LNCaP clone FGC (cell line): Measurements from ENCODE around the gene ETV6.

ENCODE experiments used
- DNase-seq: peaks from one replicate; pipeline ENCODE4 v3.0.0-alpha.2; 2011; ENCODE audit warnings: low read depth
- H3K4me3 ChIP-seq: 2 replicates; pipeline ENCODE4 v1.5.1; 2011; ENCODE audit warnings: mild to moderate bottlenecking, low read depth, low read length, control low read depth
- TF ChIP-seq, protein P1 (sequence below): IDR thresholded peaks from 2 replicates; pipeline ENCODE4 v1.5.1; 2012; ENCODE audit warnings: mild to moderate bottlenecking; ENCODE audit not compliant: control insufficient read depth, insufficient read depth; ENCODE audit errors: extremely low read depth

Gene ETV6

DNA sequence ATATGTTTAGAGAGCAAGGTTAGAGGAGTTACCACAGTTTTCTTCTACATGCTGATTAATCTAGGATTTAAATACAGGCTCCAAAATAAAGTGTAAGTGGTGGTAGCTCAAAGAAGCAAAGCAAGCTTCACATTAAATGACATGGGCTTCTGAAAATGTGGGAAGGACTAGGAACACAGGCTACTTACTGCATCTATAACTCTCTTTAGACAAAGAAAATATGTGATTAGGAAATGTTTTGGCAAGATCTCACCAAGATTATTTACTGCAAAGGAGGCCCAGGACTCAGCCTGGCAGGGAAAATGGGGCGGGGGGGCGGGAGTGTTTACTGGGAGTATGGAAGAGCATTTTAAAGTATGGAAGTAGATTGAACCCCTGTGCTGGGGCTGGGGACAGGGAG is 39.4 kb downstream of the ETV6 start:
- DNase-seq: no peak
- H3K4me3 ChIP-seq: no peak overlapping the region
- TF ChIP-seq, protein P1, sequence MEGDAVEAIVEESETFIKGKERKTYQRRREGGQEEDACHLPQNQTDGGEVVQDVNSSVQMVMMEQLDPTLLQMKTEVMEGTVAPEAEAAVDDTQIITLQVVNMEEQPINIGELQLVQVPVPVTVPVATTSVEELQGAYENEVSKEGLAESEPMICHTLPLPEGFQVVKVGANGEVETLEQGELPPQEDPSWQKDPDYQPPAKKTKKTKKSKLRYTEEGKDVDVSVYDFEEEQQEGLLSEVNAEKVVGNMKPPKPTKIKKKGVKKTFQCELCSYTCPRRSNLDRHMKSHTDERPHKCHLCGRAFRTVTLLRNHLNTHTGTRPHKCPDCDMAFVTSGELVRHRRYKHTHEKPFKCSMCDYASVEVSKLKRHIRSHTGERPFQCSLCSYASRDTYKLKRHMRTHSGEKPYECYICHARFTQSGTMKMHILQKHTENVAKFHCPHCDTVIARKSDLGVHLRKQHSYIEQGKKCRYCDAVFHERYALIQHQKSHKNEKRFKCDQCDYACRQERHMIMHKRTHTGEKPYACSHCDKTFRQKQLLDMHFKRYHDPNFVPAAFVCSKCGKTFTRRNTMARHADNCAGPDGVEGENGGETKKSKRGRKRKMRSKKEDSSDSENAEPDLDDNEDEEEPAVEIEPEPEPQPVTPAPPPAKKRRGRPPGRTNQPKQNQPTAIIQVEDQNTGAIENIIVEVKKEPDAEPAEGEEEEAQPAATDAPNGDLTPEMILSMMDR: no peak

DNA sequence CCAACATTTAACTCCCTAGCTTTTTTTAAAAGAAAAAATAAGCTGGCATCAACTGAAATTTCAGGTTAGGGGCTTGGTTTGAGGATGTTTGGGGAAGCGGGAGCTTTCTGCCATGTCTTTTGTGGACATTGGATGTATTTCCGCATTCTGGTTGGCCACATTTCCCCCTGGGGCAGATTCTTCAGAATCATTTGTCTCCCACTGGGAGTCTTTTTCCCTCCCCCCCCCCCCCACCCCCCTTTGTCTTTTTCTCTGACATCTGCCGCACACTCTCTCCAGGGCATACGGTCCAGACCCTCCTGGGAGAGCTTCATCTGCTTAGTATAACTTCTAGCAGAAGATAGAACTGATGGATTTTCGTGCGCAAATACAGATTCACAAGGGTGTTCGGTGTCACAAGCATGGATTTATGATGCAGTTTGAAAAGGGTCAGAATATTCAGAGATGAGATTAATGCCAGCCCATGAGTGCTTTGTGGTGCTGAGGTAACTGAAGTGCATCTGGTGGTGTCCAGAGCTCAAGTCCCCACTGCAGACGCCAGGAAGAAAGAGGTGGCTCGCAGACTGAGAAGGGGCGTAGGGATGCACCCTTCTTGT is 40.2 kb downstream of the ETV6 start:
- TF ChIP-seq, protein P1: no peak
- DNase-seq: no peak

DNA sequence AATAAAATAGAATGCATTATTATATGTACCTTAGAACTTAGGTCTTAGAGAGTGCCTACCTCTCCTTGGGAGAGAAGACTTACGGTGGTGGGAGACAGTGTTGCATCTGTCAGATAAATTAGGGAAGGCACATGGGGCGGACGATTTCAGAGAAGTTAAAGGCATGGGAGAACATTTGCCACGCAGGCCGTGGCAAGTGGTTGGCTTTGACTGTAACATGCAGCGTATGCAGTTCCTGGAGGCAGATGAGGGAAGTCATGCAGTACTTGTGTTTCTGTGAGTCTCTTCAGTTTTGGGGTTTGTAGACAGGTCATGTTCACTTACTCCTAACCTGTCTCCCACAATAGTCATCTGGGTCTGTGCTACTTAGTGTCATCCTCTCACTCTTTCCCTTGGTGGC is 43.6 kb downstream of the ETV6 start:
- TF ChIP-seq, protein P1: no peak

More for the DNA sequence above, 40.2 kb downstream of the ETV6 start:
- no peak overlapping the region for H3K4me3 ChIP-seq

DNA sequence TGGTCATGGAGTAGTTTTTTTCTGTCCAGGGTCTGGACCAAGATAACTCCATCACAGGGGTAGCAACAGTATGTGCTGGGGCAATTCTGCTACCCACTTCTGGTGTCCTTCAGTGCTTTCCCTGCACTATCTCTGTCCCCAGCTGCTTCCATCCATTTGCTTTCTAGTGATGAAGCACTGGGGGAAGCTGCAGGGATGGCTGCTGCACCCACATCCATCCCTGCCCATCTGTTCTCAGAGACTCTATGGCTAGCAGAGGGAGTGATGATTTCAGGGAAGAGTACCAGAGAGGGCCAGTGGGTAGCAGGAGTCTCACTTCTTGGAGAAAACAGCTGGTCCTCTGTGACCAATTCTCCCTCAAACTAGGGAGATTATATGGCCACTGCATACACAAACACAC is 44.1 kb downstream of the ETV6 start:
- H3K4me3 ChIP-seq: no peak overlapping the region
- TF ChIP-seq, protein P1: no peak
- no peak for DNase-seq

More for the DNA sequence above, 43.6 kb downstream of the ETV6 start:
- DNase-seq: no peak
- no peak overlapping the region for H3K4me3 ChIP-seq

DNA sequence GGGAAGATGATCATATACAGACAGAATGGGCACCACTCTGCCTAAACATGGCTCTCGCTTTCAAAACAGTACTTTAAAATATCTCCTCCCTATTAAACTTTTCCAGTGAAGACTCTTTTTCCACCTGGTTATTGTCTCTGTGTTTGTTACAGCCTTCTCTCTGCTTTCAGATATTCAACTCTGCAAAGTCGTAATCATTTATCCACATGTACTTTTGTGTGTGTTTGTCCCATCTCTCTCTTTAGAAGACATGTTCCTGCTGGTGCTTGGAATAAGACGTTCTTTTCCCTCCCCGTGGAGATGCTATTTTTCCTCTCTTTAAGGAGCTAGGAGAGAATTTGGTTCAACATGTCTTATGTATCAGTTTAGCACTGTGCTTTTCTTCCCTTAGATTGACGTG is 45.1 kb downstream of the ETV6 start:
- no peak overlapping the region for H3K4me3 ChIP-seq
- TF ChIP-seq, protein P1: no peak
- no peak for DNase-seq

DNA sequence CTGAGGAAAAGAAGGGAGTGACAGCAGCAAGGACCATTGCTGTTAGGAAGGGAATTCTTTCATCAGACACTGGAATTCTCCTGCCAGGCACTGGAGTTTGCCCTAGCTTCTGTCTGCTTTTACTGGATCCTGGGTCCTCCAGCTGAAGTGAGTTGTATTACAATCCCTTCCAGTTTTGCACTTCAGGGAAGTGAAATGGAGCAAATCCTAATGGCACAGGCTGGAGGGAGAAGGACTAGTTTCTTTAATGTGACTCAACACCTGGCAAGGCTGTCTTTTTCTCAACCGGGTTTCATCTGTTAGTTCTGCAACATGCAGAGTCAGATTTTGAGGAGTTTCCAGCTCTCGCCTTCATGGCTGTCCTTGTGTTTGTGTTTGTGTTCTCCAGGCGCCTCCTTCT is 45.8 kb downstream of the ETV6 start:
- DNase-seq: no peak
- TF ChIP-seq, protein P1: no peak
- no peak overlapping the region for H3K4me3 ChIP-seq

DNA sequence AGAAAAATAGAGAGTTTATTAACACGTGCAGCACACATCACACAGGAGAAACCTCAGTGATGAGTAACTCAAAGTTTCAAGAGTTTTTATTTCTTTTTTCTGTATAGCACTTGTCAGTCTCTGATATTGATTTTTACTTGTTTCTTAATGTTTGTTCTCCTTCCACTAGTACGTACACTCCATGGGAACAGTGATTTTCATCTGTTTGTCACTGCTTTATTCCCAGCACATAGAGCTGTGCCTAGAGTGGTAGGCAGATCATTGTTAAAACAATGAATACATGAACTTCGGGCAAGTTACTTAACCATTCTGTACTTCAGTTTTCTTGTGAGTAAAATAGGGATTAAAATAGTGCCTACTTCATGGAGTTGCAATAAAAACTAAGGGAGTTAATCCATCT is 46.6 kb downstream of the ETV6 start:
- TF ChIP-seq, protein P1: no peak
- H3K4me3 ChIP-seq: no peak overlapping the region
- DNase-seq: no peak
